Measurements from ENCODE around the gene PCDHGC5. TPM values are rescaled to one million over a fixed set of nuclear protein-coding genes. Genes with fewer than 3 reads are reported as not detected.

The PCDHGC5 gene
- total RNA-seq, 2 experiments from 2014 or later: 4.4 to 5.0 TPM

DNA sequence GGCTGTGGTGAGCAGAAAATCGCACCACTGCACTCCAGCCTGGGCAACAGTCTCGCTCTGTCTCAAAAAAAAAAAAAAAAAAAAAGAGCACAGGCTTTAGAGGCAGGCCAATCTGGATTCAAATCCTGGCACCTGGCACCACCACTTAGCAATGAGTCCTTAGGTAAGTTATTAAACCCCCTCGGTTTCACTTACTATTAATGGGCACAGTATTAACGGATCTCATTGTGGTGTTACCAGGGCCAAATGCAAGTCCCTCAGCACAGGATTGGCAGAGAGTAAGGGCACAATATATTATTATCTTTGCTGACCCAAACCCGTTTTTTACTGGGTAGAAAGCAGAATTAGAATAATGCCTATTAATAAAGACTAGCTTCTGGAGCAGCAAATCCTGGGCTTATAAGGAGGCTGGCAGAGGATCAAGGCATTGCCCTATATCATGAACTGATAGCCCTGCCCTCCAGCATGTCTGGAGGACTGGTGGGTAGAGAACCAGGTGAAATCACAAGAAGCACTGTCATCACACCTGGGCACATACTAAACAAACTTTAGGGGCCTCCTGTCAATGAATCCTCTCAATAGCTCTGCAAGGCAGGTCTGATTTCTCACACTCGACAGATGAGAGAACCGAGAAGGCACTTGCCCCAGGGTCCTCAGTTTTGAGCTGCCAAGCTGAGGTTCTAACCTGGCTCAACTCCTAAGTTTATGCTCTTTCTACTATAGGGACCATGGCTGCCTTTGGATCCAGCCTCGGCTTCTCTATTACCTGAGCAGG is 17.7 kb downstream of the PCDHGC5 start:
- CTCF ChIA-PET (ENCODE audit: unreplicated experiment): interaction anchor here (0.8 to 9.6 kb wide), 5 partner anchors 20 to 43 kb away, joined by 3 to 138 read pairs (median 5); partner anchors contain the start of gene PCDHGC3
- no TSS peak for BruUV-seq (replicated peaks)
- POLR2A ChIA-PET: interaction anchor here (0.5 to 17.7 kb wide), 10 partner anchors 9 to 1394 kb away, joined by 3 to 328 read pairs (median 6); partner anchors contain the start of genes PCDHGB3, PCDHGC3, PCDHGC4 and PCDHGC5

DNA sequence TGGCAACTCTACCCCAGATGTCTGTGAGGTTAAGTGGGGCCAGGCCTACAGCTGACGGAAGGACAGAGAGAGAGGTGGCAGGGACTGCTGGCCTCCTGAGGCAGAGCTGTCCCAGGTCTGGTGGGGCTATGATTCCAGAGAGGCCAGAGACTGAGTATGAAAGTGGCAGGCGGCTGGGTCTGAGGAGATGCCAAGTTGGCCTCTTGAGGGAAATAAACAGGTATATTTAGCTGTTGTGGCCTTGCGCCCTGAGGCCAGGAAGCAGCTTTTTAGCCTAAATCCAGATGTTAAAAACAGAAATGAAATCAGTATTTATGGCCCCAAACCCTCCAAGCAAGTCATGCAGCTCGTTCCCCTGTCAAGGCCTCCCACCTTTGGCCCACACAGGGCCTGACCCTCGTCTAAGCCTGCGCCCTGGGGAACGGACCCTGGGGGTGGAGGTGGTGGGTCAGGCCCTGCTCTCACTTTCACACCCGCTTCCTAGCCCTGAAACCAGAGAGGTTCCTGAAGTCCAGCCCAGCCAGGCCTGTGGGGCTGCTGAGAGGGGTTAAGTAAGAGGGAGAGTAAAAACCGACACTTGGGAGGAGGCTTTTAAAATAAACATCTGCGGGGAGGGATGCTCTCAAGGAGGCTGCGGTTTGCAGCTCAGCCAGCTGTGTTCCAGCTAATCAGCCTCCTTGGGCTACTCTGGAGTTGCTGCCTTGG is 18.7 kb downstream of the PCDHGC5 start:
- intact Hi-C loops (cut with micrococcal nuclease; ENCODE audit: unreplicated experiment): loop anchor here (1.0 to 2.0 kb wide), 4 partner anchors 22 to 49 kb away; partner anchors contain the start of gene PCDHGC3
- no TSS peak for BruUV-seq (replicated peaks)
- Histone ChIP-seq H3K9me3 (ENCODE audit: low read length) (no peaks in the 10 kb centered on the region), H3K36me3 (ENCODE audit: insufficient read depth, low read length) (peaks cover 50% of the 10 kb centered on the region), H3K79me2 (ENCODE audit: insufficient read depth, low read depth, low read length) (peaks cover 15% of the 10 kb centered on the region; the same call in 1 of the 2 replicates), H3K4me3 (ENCODE audit: low read depth, low read length, poor library complexity, severe bottlenecking) (peak overlapping the region; percentile 65), H3K4me2 (ENCODE audit: low read length) (peak overlapping the region; percentile 94), H4K20me1 (ENCODE audit: insufficient read depth, low read length) (no peaks in the 10 kb centered on the region), H3K4me1 (ENCODE audit: insufficient read depth, low read length, poor library complexity, severe bottlenecking) (peaks cover 96% of the 10 kb centered on the region), H2AFZ (ENCODE audit: low read length) (no peak overlapping the region), H3K9me2 (ENCODE audit: insufficient read depth, low read length) (no peaks in the 10 kb centered on the region), H3K27ac (ENCODE audit: low read depth, low read length, poor library complexity, severe bottlenecking) (peak overlapping the region; percentile 99)
- POLR2A ChIA-PET: interaction anchor here (0.6 to 17.7 kb wide), 13 partner anchors 8 to 898 kb away, joined by 3 to 328 read pairs (median 5); partner anchors contain the start of genes PCDHGB3, PCDHGC3, PCDHGC4 and PCDHGC5
- DNase-seq (ENCODE audit: low spot score): peak; percentile 90
- TF ChIP-seq EZH2phosphoT487 (IDR thresholded peaks at IDR 0.05; ENCODE audit: borderline replicate concordance, low read depth, low read length): no peak
- CTCF ChIA-PET (ENCODE audit: unreplicated experiment): interaction anchor here (0.8 to 9.6 kb wide), 6 partner anchors 19 to 42 kb away, joined by 3 to 138 read pairs (median 4); partner anchors contain the start of gene PCDHGC3

More for the DNA sequence above, 17.7 kb downstream of the PCDHGC5 start:
- peak overlapping the region; percentile 94 for H3K4me2 ChIP-seq (ENCODE audit: low read length)
- H3K27ac ChIP-seq (ENCODE audit: low read depth, low read length, poor library complexity, severe bottlenecking): peak overlapping the region; percentile 99
- no peaks in the 10 kb centered on the region for H3K9me2 ChIP-seq (ENCODE audit: insufficient read depth, low read length)
- no peaks in the 10 kb centered on the region for H3K9me3 ChIP-seq (ENCODE audit: low read length)
- DNase-seq (ENCODE audit: low spot score): peak; percentile 55
- H3K4me1 ChIP-seq (ENCODE audit: insufficient read depth, low read length, poor library complexity, severe bottlenecking): peaks cover 92% of the 10 kb centered on the region
- H3K4me3 ChIP-seq (ENCODE audit: low read depth, low read length, poor library complexity, severe bottlenecking): peak overlapping the region; percentile 65
- TF ChIP-seq, protein P1, sequence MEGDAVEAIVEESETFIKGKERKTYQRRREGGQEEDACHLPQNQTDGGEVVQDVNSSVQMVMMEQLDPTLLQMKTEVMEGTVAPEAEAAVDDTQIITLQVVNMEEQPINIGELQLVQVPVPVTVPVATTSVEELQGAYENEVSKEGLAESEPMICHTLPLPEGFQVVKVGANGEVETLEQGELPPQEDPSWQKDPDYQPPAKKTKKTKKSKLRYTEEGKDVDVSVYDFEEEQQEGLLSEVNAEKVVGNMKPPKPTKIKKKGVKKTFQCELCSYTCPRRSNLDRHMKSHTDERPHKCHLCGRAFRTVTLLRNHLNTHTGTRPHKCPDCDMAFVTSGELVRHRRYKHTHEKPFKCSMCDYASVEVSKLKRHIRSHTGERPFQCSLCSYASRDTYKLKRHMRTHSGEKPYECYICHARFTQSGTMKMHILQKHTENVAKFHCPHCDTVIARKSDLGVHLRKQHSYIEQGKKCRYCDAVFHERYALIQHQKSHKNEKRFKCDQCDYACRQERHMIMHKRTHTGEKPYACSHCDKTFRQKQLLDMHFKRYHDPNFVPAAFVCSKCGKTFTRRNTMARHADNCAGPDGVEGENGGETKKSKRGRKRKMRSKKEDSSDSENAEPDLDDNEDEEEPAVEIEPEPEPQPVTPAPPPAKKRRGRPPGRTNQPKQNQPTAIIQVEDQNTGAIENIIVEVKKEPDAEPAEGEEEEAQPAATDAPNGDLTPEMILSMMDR (conservative IDR thresholded peaks at IDR 0.05; ENCODE audit: low read length): no peak
- no peak for TF ChIP-seq EZH2phosphoT487 (IDR thresholded peaks at IDR 0.05; ENCODE audit: borderline replicate concordance, low read depth, low read length)
- peaks cover 12% of the 10 kb centered on the region; the same call in 1 of the 2 replicates for H3K79me2 ChIP-seq (ENCODE audit: insufficient read depth, low read depth, low read length)
- peaks cover 47% of the 10 kb centered on the region for H3K36me3 ChIP-seq (ENCODE audit: insufficient read depth, low read length)
- intact Hi-C loops (cut with micrococcal nuclease; ENCODE audit: unreplicated experiment): loop anchor here (1.0 to 2.0 kb wide), 4 partner anchors 23 to 50 kb away; partner anchors contain the start of gene PCDHGC3
- H4K20me1 ChIP-seq (ENCODE audit: insufficient read depth, low read length): no peaks in the 10 kb centered on the region
- no peak overlapping the region for H2AFZ ChIP-seq (ENCODE audit: low read length)

DNA sequence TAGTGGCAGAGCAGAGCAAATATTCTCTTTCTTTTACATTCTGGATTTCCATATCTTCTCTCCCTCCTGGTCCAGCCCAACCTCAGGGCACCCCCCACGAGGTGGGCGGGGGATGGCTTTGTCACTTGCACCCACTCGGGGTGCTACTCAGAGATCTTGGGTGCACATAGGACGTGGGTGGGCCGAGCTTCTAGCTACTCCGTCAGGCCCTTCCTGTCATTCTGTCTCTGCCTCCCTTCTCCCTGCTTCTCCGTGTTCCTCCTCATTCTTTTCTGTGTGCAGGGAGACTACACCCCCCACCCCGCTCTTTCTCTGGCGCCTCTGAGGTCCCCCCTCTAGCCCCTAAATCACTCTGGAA is 19.5 kb downstream of the PCDHGC5 start:
- DNase-seq (ENCODE audit: low spot score): peak; percentile 50
- H3K4me2 ChIP-seq (ENCODE audit: low read length): peak overlapping the region; percentile 94
- no peaks in the 10 kb centered on the region for H4K20me1 ChIP-seq (ENCODE audit: insufficient read depth, low read length)
- peak overlapping the region; percentile 99 for H3K27ac ChIP-seq (ENCODE audit: low read depth, low read length, poor library complexity, severe bottlenecking)
- TF ChIP-seq, protein P1 (conservative IDR thresholded peaks at IDR 0.05; ENCODE audit: low read length): no peak
- TF ChIP-seq EZH2phosphoT487 (IDR thresholded peaks at IDR 0.05; ENCODE audit: borderline replicate concordance, low read depth, low read length): no peak
- H2AFZ ChIP-seq (ENCODE audit: low read length): no peak overlapping the region
- POLR2A ChIA-PET: interaction anchor here (0.5 to 17.7 kb wide), 10 partner anchors 17 to 807 kb away, joined by 3 to 328 read pairs (median 5); partner anchors contain the start of genes PCDHGC3 and PCDHGC4
- CTCF ChIA-PET (ENCODE audit: unreplicated experiment): interaction anchor here (1.2 to 9.6 kb wide), 5 partner anchors 18 to 50 kb away, joined by 3 to 138 read pairs (median 7); partner anchors contain the start of gene PCDHGC3
- no peaks in the 10 kb centered on the region for H3K9me3 ChIP-seq (ENCODE audit: low read length)
- intact Hi-C loops (cut with micrococcal nuclease; ENCODE audit: unreplicated experiment): no loop called here
- peaks cover 100% of the 10 kb centered on the region for H3K4me1 ChIP-seq (ENCODE audit: insufficient read depth, low read length, poor library complexity, severe bottlenecking)
- peaks cover 15% of the 10 kb centered on the region; the same call in 1 of the 2 replicates for H3K79me2 ChIP-seq (ENCODE audit: insufficient read depth, low read depth, low read length)
- peaks cover 46% of the 10 kb centered on the region for H3K36me3 ChIP-seq (ENCODE audit: insufficient read depth, low read length)
- no TSS peak for BruUV-seq (replicated peaks)
- H3K9me2 ChIP-seq (ENCODE audit: insufficient read depth, low read length): no peaks in the 10 kb centered on the region
- H3K4me3 ChIP-seq (ENCODE audit: low read depth, low read length, poor library complexity, severe bottlenecking): peak overlapping the region; percentile 65

Data from OCI-LY7 (cell line).